ENCODE measurements around the gene IDH2. TPM values are rescaled to one million over a fixed set of nuclear protein-coding genes. Genes with fewer than 3 reads are reported as not detected.
"Not testable (repeated sequence)": the region's sequence is repeated elsewhere in the genome, so short reads cannot be mapped to it uniquely, and the experiment has no call there.

Gene IDH2
- total RNA-seq, 1 donor from 2014 or later: 49.7 TPM

- Histone ChIP-seq H3K4me3 (no peak overlapping the region), H3K27me3 (no peaks in the 10 kb centered on the region), H3K27ac (no peak overlapping the region), H3K9me3 (no peaks in the 10 kb centered on the region), H3K36me3 (no peaks in the 10 kb centered on the region), H3K4me1 (no peaks in the 10 kb centered on the region)
- no peak for DNase-seq (ENCODE audit: low spot score in 2 of 2)
- TF ChIP-seq CTCF (IDR thresholded peaks at IDR 0.05): no peak
- intact Hi-C loops (cut with DNase I): no loop called here
Measured at GRCh38 chr15:90121086-90121485, 18.8 kb upstream of the IDH2 start.

- DNase-seq (ENCODE audit: low spot score in 2 of 2): no peak
- H3K4me1 ChIP-seq: no peaks in the 10 kb centered on the region
- no peak overlapping the region for H3K27ac ChIP-seq
- H3K36me3 ChIP-seq: no peaks in the 10 kb centered on the region
- H3K27me3 ChIP-seq: no peaks in the 10 kb centered on the region
- no peak overlapping the region for H3K4me3 ChIP-seq
- no peak for TF ChIP-seq CTCF (IDR thresholded peaks at IDR 0.05)
- intact Hi-C loops (cut with DNase I): no loop called here
- H3K9me3 ChIP-seq: peaks cover 0 to 10% of the 10 kb centered on the region in 2 donors
Measured at GRCh38 chr15:90119367-90119766, 17.1 kb upstream of the IDH2 start.

- no peak for DNase-seq (ENCODE audit: low spot score in 2 of 2)
- Histone ChIP-seq H3K9me3 (peaks cover 0 to 13% of the 10 kb centered on the region in 2 donors), H3K4me1 (no peaks in the 10 kb centered on the region), H3K27ac (no peak overlapping the region), H3K36me3 (no peaks in the 10 kb centered on the region), H3K4me3 (no peak overlapping the region), H3K27me3 (no peaks in the 10 kb centered on the region)
- TF ChIP-seq CTCF (IDR thresholded peaks at IDR 0.05): no peak
- intact Hi-C loops (cut with DNase I): no loop called here
Measured at GRCh38 chr15:90115783-90116182, 13.5 kb upstream of the IDH2 start.

- no peak for DNase-seq (ENCODE audit: low spot score in 2 of 2)
- Histone ChIP-seq H3K9me3 (peaks cover 0 to 13% of the 10 kb centered on the region in 2 donors), H3K36me3 (no peaks in the 10 kb centered on the region), H3K4me1 (no peaks in the 10 kb centered on the region), H3K27me3 (no peaks in the 10 kb centered on the region), H3K27ac (no peak overlapping the region), H3K4me3 (no peak overlapping the region)
- TF ChIP-seq CTCF (IDR thresholded peaks at IDR 0.05): no peak
- intact Hi-C loops (cut with DNase I): no loop called here
Measured at GRCh38 chr15:90114451-90114901, 12.2 kb upstream of the IDH2 start.

GRCh38 chr15:90113166-90113565 lies 10.9 kb upstream of the IDH2 start:
- intact Hi-C loops (cut with DNase I): no loop called here
- H3K4me1 ChIP-seq: no peaks in the 10 kb centered on the region
- H3K9me3 ChIP-seq: peaks cover 0 to 13% of the 10 kb centered on the region in 2 donors
- no peak overlapping the region for H3K27ac ChIP-seq
- no peaks in the 10 kb centered on the region for H3K36me3 ChIP-seq
- H3K4me3 ChIP-seq: no peak overlapping the region
- TF ChIP-seq CTCF (IDR thresholded peaks at IDR 0.05): no peak
- no peaks in the 10 kb centered on the region for H3K27me3 ChIP-seq
- DNase-seq (ENCODE audit: low spot score in 2 of 2): no peak

- H3K4me1 ChIP-seq; DNase-seq (ENCODE audit: low spot score in 2 of 2); H3K27me3 ChIP-seq; H3K27ac ChIP-seq; H3K9me3 ChIP-seq; H3K36me3 ChIP-seq; H3K4me3 ChIP-seq: not testable (repeated sequence)
- intact Hi-C loops (cut with DNase I): loop anchor here (10.0 kb wide), 1 partner anchor 444 kb away; no protein-coding TSS in a partner anchor
Measured at GRCh38 chr15:90109163-90109751, 7.0 kb upstream of the IDH2 start.

GRCh38 chr15:90108038-90108437 lies 5.8 kb upstream of the IDH2 start:
- intact Hi-C loops (cut with DNase I): loop anchor here (10.0 kb wide), 1 partner anchor 443 kb away; no protein-coding TSS in a partner anchor
- H3K4me3 ChIP-seq; H3K27me3 ChIP-seq; H3K9me3 ChIP-seq; DNase-seq (ENCODE audit: low spot score in 2 of 2); H3K36me3 ChIP-seq; H3K4me1 ChIP-seq; H3K27ac ChIP-seq: not testable (repeated sequence)

All from ascending aorta (tissue), 2 donors.